ENCODE data around the gene NAGA.
A peak's percentile ranks its signal among the peaks of the same experiment; 100 is the strongest.

The NAGA gene

DNA sequence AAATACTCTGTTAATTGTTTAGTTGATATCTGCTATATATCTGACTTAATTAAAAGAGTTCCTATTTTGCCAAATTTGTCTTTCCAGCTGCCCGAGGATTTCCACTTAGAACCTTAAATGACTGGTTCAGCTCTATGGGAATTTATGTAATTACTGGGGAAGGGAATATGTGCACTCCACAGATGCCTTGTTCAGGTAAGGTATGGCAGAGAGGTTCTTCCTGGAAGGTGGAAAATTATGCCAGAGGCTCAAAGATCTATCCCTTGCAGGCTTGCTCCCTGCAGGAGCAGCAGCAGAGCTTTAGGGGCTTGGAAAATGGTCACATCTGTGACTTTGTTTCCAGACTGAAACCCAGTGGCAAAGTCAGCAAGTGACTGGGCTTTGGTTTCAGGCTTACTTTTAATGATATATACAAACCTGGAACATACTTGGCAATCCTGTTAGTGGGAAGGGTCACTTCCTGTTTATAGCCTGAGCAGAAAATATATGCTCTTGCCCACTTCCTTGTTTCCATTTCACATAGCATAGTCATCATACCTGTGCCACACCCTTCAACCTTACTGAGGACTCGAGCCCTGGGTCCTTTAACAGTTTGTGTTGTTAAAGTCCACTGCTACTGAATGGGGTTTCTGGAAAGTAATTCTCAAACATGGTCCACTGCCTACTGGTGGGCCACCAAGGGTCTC lies 48.3 kb downstream of the NAGA start:
- peak; percentile 31 for DNase-seq (ENCODE audit: low spot score)
- TF ChIP-seq, protein P1, sequence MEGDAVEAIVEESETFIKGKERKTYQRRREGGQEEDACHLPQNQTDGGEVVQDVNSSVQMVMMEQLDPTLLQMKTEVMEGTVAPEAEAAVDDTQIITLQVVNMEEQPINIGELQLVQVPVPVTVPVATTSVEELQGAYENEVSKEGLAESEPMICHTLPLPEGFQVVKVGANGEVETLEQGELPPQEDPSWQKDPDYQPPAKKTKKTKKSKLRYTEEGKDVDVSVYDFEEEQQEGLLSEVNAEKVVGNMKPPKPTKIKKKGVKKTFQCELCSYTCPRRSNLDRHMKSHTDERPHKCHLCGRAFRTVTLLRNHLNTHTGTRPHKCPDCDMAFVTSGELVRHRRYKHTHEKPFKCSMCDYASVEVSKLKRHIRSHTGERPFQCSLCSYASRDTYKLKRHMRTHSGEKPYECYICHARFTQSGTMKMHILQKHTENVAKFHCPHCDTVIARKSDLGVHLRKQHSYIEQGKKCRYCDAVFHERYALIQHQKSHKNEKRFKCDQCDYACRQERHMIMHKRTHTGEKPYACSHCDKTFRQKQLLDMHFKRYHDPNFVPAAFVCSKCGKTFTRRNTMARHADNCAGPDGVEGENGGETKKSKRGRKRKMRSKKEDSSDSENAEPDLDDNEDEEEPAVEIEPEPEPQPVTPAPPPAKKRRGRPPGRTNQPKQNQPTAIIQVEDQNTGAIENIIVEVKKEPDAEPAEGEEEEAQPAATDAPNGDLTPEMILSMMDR (IDR thresholded peaks at IDR 0.05; ENCODE audit: extremely low read depth, missing control alignments) = no peak

DNA sequence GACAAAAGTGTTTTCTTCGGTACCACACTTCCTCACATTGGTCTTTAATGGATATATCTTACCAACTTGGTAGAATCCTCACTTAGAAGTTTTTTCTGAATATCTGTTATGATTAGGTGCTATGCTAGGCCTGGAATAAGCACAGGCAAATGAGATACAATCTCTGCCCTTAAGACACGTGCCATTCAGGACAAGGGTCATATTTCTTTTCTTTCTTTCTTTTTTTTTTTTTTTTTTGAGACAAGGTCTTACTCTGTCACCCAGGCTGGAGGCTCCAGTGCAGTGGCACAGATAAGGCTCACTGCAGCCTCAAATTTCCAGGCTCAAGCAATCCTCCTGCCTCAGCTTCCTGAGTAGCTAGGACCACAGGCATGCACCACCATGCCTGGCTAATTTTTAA lies 49.0 kb downstream of the NAGA start:
- TF ChIP-seq, protein P1 (IDR thresholded peaks at IDR 0.05; ENCODE audit: extremely low read depth, missing control alignments) = no peak
- DNase-seq (ENCODE audit: low spot score) = no peak

DNA sequence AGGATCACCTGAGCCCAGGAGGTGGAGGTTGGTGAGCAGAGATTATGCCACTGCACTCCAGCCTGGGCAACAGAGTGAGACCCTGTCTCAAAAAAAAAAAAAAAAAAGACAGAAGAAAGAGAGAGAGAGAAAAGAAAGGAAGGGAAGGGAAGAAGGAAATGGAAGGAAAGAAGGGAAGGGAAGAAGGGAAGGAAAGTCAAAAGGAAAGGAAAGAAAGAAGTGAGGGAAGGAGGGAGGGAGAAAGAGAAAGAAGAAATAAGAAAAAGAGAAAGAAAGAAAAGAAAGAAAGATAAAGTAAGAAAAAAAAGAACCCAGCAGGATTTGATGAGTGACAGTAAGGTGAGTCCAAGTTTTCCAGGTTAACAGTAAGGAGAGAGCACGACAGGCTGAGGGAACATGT lies 52.4 kb downstream of the NAGA start:
- no peak for DNase-seq (ENCODE audit: low spot score)
- TF ChIP-seq, protein P1 (IDR thresholded peaks at IDR 0.05; ENCODE audit: extremely low read depth, missing control alignments) = no peak

DNA sequence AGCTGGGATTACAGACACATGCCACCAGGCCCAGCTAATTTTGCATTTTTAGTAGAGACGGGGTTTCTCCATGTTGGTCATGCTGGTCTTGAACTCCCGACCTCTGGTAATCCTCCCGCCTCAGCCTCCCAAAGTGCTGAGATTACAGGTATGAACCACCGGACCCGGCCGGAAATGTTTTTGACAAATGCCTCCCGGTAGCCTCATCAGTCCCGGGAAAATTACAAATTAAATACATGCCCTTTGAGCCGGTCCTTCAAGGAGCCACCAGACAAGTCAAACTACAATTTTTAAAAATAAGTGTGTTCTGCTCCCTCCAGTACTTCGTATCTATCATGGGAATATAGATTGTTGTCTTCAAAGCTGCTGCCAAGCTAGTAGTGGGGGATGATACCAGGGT lies 54.5 kb downstream of the NAGA start:
- DNase-seq (ENCODE audit: low spot score) = no peak
- TF ChIP-seq, protein P1 (IDR thresholded peaks at IDR 0.05; ENCODE audit: extremely low read depth, missing control alignments) = no peak

DNA sequence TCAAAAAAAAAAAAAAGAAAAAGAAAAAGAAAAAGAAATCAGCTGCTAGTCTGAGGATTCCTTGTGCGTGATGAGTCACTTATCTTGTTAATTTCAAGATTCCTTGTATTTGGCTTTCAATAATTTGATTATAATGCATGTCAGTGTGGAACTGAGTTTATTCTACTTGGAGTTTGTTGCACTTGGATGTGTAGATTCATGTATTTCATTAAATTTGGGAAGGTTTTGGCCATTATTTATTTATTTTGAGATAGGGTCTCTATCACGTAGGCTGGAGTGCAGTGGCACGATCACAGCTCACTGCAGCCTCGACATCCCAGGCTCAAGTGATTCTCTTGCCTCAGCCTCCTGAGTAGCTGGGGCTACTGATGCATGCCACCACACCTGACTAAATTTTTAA lies 57.2 kb downstream of the NAGA start:
- no peak for DNase-seq (ENCODE audit: low spot score)
- TF ChIP-seq, protein P1 (IDR thresholded peaks at IDR 0.05; ENCODE audit: extremely low read depth, missing control alignments) = no peak

DNA sequence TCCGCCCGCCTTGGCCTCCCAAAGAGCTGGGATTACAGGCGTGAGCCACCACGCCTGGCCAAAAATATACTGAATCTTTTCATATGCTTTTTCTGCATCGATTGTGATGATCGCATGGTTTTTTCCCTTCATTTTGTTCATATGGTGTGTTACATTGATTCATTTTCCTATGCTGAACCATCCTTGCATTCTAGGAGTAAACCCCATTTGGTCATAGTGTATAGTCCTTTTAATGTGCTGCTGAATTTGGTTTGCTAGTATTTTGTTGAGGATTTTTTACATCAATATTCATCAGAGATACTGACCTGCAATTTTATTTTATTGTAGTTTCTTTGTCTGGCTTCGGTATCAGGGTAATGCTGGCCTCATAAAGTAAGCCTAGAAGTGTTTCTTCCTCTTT lies 59.8 kb downstream of the NAGA start:
- no peak for DNase-seq (ENCODE audit: low spot score)
- TF ChIP-seq, protein P1 (IDR thresholded peaks at IDR 0.05; ENCODE audit: extremely low read depth, missing control alignments) = no peak

Data from GM20000 (cell line).